Neural progenitor cell (in vitro differentiated cells): Measurements from ENCODE around the gene VWA5B1. TPM values are rescaled to one million over a fixed set of nuclear protein-coding genes. Genes with fewer than 3 reads are reported as not detected.

Source experiments
- DNase-seq: peaks from one replicate; pipeline ENCODE4 v3.0.0-alpha.2; 2016; ENCODE audit warnings: low spot score
- H2AFZ ChIP-seq: fragments of 200-600 bp; sonication (generic); replicated peaks from 2 replicates; pipeline ENCODE4 v1.6.1; 2016; ENCODE audit warnings: antibody characterized with exemption
- H3F3A ChIP-seq: fragments of 200-600 bp; sonication (generic); 2 replicates; pipeline ENCODE4 v1.6.1; 2016; ENCODE audit warnings: antibody characterized with exemption, low read depth
- H3K27ac ChIP-seq: fragments of 200-600 bp; sonication (generic); 2 replicates; pipeline ENCODE4 v1.5.1; 2016; ENCODE audit warnings: mild to moderate bottlenecking
- H3K27me3 ChIP-seq: fragments of 200-600 bp; sonication (generic); 2 replicates; pipeline ENCODE4 v1.6.1; 2016; ENCODE audit warnings: mild to moderate bottlenecking, moderate library complexity
- H3K36me3 ChIP-seq: fragments of 200-600 bp; sonication (generic); 2 replicates; pipeline ENCODE4 v1.5.1; 2016
- H3K4me1 ChIP-seq: fragments of 200-600 bp; sonication (generic); 2 replicates; pipeline ENCODE4 v1.6.1; 2016; ENCODE audit warnings: mixed run types
- H3K4me2 ChIP-seq: fragments of 200-600 bp; sonication (generic); 2 replicates; pipeline ENCODE4 v1.6.1; 2016
- H3K4me3 ChIP-seq: fragments of 200-600 bp; sonication (generic); 2 replicates; pipeline ENCODE4 v1.5.1; 2016
- H3K79me2 ChIP-seq: fragments of 200-600 bp; sonication (generic); 2 replicates; pipeline ENCODE4 v1.6.1; 2016; ENCODE audit warnings: low read depth
- H3K9ac ChIP-seq: fragments of 200-600 bp; sonication (generic); 2 replicates; pipeline ENCODE4 v1.6.1; 2016
- H3K9me3 ChIP-seq: fragments of 200-600 bp; sonication (generic); 2 replicates; pipeline ENCODE4 v1.5.1; 2016; ENCODE audit warnings: low read depth
- H4K20me1 ChIP-seq: fragments of 200-600 bp; sonication (generic); 2 replicates; pipeline ENCODE4 v1.6.1; 2016; ENCODE audit warnings: low read depth
- H3K27ac Mint-ChIP-seq: 3 replicates; pipeline ENCODE4 v1.8.0; 2021; ENCODE audit warnings: mixed read lengths
- H3K27me3 Mint-ChIP-seq: 2 replicates; pipeline ENCODE4 v1.8.0; 2022; ENCODE audit warnings: low read depth, mild to moderate bottlenecking, inconsistent platforms, moderate library complexity, mixed read lengths; ENCODE audit not compliant: insufficient read depth
- H3K36me3 Mint-ChIP-seq: 3 replicates; pipeline ENCODE4 v1.8.0; 2021; ENCODE audit warnings: mixed read lengths
- H3K4me1 Mint-ChIP-seq: 3 replicates; pipeline ENCODE4 v1.8.0; 2021; ENCODE audit warnings: mixed read lengths
- H3K4me3 Mint-ChIP-seq: 3 replicates; pipeline ENCODE4 v1.8.0; 2021; ENCODE audit warnings: mild to moderate bottlenecking, moderate library complexity, mixed read lengths
- H3K9me3 Mint-ChIP-seq: 3 replicates; pipeline ENCODE4 v1.8.0; 2020; ENCODE audit warnings: mixed read lengths
- CTCF ChIP-seq: fragments of 200-600 bp; sonication (generic); IDR thresholded peaks from 2 replicates; pipeline ENCODE4 v1.5.1; 2017; ENCODE audit warnings: antibody characterized with exemption, mild to moderate bottlenecking
- EZH2 ChIP-seq: fragments of 200-600 bp; sonication (generic); IDR thresholded peaks from 2 replicates; pipeline ENCODE4 v1.6.1; 2017; ENCODE audit warnings: antibody characterized with exemption, mild to moderate bottlenecking, moderate library complexity
- EZH2phosphoT487 ChIP-seq: fragments of 200-600 bp; sonication (generic); IDR thresholded peaks from 2 replicates; pipeline ENCODE4 v1.6.1; 2017; ENCODE audit warnings: antibody characterized with exemption
- total RNA-seq: library from RNA; depleted of rRNA; stranded (reverse); fragments of >200 nt; gene quantifications from 2 replicates; pipeline ENCODE4 v1.2.3, GENCODE V29; 2015; ENCODE audit warnings: low replicate concordance

VWA5B1 gene
- total RNA-seq, 1 donor from 2014 or later: not detected

GRCh38 chr1:20383631-20384030, 93.0 kb downstream of the VWA5B1 start:
- Histone ChIP-seq H3K4me3 (no peak overlapping the region), H3K9me3 (no peaks in the 10 kb centered on the region), H4K20me1 (no peaks in the 10 kb centered on the region), H3K36me3 (no peaks in the 10 kb centered on the region), H3K4me1 (peaks cover 19% of the 10 kb centered on the region), H3K79me2 (no peaks in the 10 kb centered on the region), H2AFZ (no peak overlapping the region), H3K27me3 (peaks cover 36% of the 10 kb centered on the region), H3F3A (no peaks in the 10 kb centered on the region), H3K9ac (no peak overlapping the region), H3K4me2 (no peak overlapping the region), H3K27ac (no peak overlapping the region)
- TF ChIP-seq EZH2 (no peak), EZH2phosphoT487 (no peak), CTCF (no peak)
- Mint-ChIP-seq H3K4me3 (no peak overlapping the region), H3K4me1 (peaks cover 18% of the 10 kb centered on the region), H3K9me3 (no peaks in the 10 kb centered on the region), H3K36me3 (no peaks in the 10 kb centered on the region), H3K27ac (no peak overlapping the region), H3K27me3 (peaks cover 4% of the 10 kb centered on the region)
- DNase-seq: no peak

GRCh38 chr1:20385630-20386029, 95.0 kb downstream of the VWA5B1 start:
- no peaks in the 10 kb centered on the region for H3F3A ChIP-seq
- no peaks in the 10 kb centered on the region for H3K79me2 ChIP-seq
- Mint-ChIP-seq H3K27me3 (peaks cover 6% of the 10 kb centered on the region), H3K4me1 (peaks cover 15% of the 10 kb centered on the region), H3K27ac (no peak overlapping the region), H3K9me3 (no peaks in the 10 kb centered on the region), H3K36me3 (no peaks in the 10 kb centered on the region), H3K4me3 (no peak overlapping the region)
- H3K4me1 ChIP-seq: peaks cover 19% of the 10 kb centered on the region
- H3K27me3 ChIP-seq: peaks cover 31% of the 10 kb centered on the region
- H3K36me3 ChIP-seq: no peaks in the 10 kb centered on the region
- no peak overlapping the region for H2AFZ ChIP-seq
- no peak for DNase-seq
- TF ChIP-seq CTCF (no peak), EZH2 (no peak), EZH2phosphoT487 (no peak)
- no peaks in the 10 kb centered on the region for H4K20me1 ChIP-seq
- H3K9ac ChIP-seq: no peak overlapping the region
- H3K27ac ChIP-seq: no peak overlapping the region
- no peaks in the 10 kb centered on the region for H3K9me3 ChIP-seq
- no peak overlapping the region for H3K4me3 ChIP-seq
- no peak overlapping the region for H3K4me2 ChIP-seq

- Histone ChIP-seq H3K27me3 (peaks cover 32% of the 10 kb centered on the region), H3K4me2 (peak overlapping the region; percentile 54), H3K79me2 (no peaks in the 10 kb centered on the region), H3K4me1 (peaks cover 19% of the 10 kb centered on the region), H3F3A (no peaks in the 10 kb centered on the region), H3K27ac (no peak overlapping the region), H3K4me3 (no peak overlapping the region), H3K36me3 (no peaks in the 10 kb centered on the region), H3K9ac (no peak overlapping the region), H3K9me3 (no peaks in the 10 kb centered on the region), H2AFZ (peak overlapping the region; percentile 24), H4K20me1 (no peaks in the 10 kb centered on the region)
- no peak for TF ChIP-seq EZH2phosphoT487
- TF ChIP-seq EZH2: no peak
- no peak for TF ChIP-seq CTCF
- Mint-ChIP-seq H3K9me3 (no peaks in the 10 kb centered on the region), H3K36me3 (no peaks in the 10 kb centered on the region), H3K27ac (no peak overlapping the region), H3K4me3 (no peak overlapping the region), H3K27me3 (peaks cover 8% of the 10 kb centered on the region), H3K4me1 (peaks cover 15% of the 10 kb centered on the region)
- peak; percentile 92 for DNase-seq
Observed at GRCh38 chr1:20386323-20387081, 95.8 kb downstream of the VWA5B1 start.
